Caco-2 (cell line): ENCODE measurements around the gene FGF14. TPM values are rescaled to one million over a fixed set of nuclear protein-coding genes. Genes with fewer than 3 reads are reported as not detected.

ENCODE experiments used
- BruUV-seq: library from RNA; stranded (reverse); fragments of 400-500 nt; replicated peaks from 2 replicates; lab custom pipeline; 2021; lab: Mats Ljungman, UMichigan
- CTCF ChIA-PET: fragments of 300-600 bp; sonication (Branson Sonifier 250); formaldehyde crosslinking; loops from one replicate; lab custom pipeline; 2022; ENCODE audit warnings: antibody characterized with exemption; lab: Charles Lee
- POLR2A ChIA-PET: fragments of 300-600 bp; sonication (Branson Sonifier 250); formaldehyde crosslinking; loops from one replicate; lab custom pipeline; 2022; ENCODE audit warnings: antibody characterized with exemption; lab: Charles Lee
- DNase-seq, 2 experiments: peaks; one replicate each; pipeline versions ENCODE4 v3.0.0 to v3.0.0-alpha.2; 2020 to 2022
- H3K27me3 ChIP-seq: replicated peaks from 2 replicates; pipeline ENCODE4 v1.6.0; 2011; ENCODE audit warnings: low read length; ENCODE audit not compliant: control insufficient read depth, insufficient read depth
- H3K36me3 ChIP-seq: 2 replicates; pipeline ENCODE4 v1.5.1; 2011; ENCODE audit warnings: low read length; ENCODE audit not compliant: control insufficient read depth, insufficient read depth
- H3K4me1 ChIP-seq: fragments of 250-450 bp; sonication (Bioruptor Pico); 2 replicates; pipeline ENCODE4 v1.5.1; 2020; ENCODE audit warnings: mild to moderate bottlenecking
- H3K4me3 ChIP-seq: 2 replicates; pipeline ENCODE4 v1.5.1; 2011; ENCODE audit warnings: low read depth, mild to moderate bottlenecking, control low read depth, low read length
- H3K9me3 ChIP-seq: fragments of 250-450 bp; sonication (Bioruptor Pico); 2 replicates; pipeline ENCODE4 v1.5.1; 2020; ENCODE audit warnings: mild to moderate bottlenecking, moderate library complexity
- H3K27ac Mint-ChIP-seq: one replicate; pipeline ENCODE4 v1.8.0; 2022; ENCODE audit warnings: mixed read lengths; ENCODE audit not compliant: unreplicated experiment
- H3K27me3 Mint-ChIP-seq: one replicate; pipeline ENCODE4 v1.8.0; 2022; ENCODE audit warnings: mixed read lengths; ENCODE audit not compliant: insufficient read depth, unreplicated experiment
- H3K36me3 Mint-ChIP-seq: one replicate; pipeline ENCODE4 v1.8.0; 2022; ENCODE audit warnings: mild to moderate bottlenecking, mixed read lengths; ENCODE audit not compliant: insufficient read depth, unreplicated experiment
- H3K4me1 Mint-ChIP-seq: one replicate; pipeline ENCODE4 v1.8.0; 2022; ENCODE audit warnings: low read depth, mixed read lengths; ENCODE audit not compliant: unreplicated experiment
- H3K4me3 Mint-ChIP-seq: one replicate; pipeline ENCODE4 v1.8.0; 2022; ENCODE audit warnings: mild to moderate bottlenecking, moderate library complexity, mixed read lengths; ENCODE audit not compliant: unreplicated experiment
- H3K9me3 Mint-ChIP-seq: one replicate; pipeline ENCODE4 v1.8.0; 2022; ENCODE audit warnings: mixed read lengths; ENCODE audit not compliant: unreplicated experiment
- CTCF ChIP-seq, 2 experiments: fragments of 200-600 bp in 1 of 2; IDR thresholded peaks; 1 replicate in 1 of 2; 2 replicates in 1 of 2; pipeline versions ENCODE4 v1.5.1 to v1.8.0; 2011 to 2022; ENCODE audit warnings: antibody characterized with exemption in 1 of 2, control low read depth in 1 of 2, inconsistent platforms in 1 of 2, low read depth in 1 of 2, low read length in 1 of 2, mild to moderate bottlenecking in 1 of 2, moderate library complexity in 1 of 2; ENCODE audit not compliant: insufficient read depth in 1 of 2, severe bottlenecking in 1 of 2, unreplicated experiment in 1 of 2
- intact Hi-C: fragments of 100-400 bp; cut with micrococcal nuclease; formaldehyde crosslinking; loops from one replicate; pipeline ENCODE4 v1.10.0; 2022; ENCODE audit not compliant: unreplicated experiment
- total RNA-seq: library from RNA; stranded (reverse); gene quantifications from 2 replicates; pipeline ENCODE4 v1.2.3, GENCODE V29; 2022

The FGF14 gene
- total RNA-seq, 1 experiment from 2014 or later: not detected

- H3K27ac Mint-ChIP-seq: no peak overlapping the region
- intact Hi-C loops: no loop called here
- H3K9me3 Mint-ChIP-seq: no peaks in the 10 kb centered on the region
- H3K4me3 Mint-ChIP-seq: no peak overlapping the region
- no peak for TF ChIP-seq CTCF (IDR thresholded peaks at IDR 0.05; ENCODE audit: insufficient read depth in 1 of 2, low read depth in 1 of 2, low read length in 1 of 2, severe bottlenecking in 1 of 2, unreplicated experiment in 1 of 2)
- CTCF ChIA-PET: no interaction called here
- no peaks in the 10 kb centered on the region for H3K27me3 ChIP-seq
- H3K4me3 ChIP-seq: no peak overlapping the region
- H3K36me3 Mint-ChIP-seq: no peaks in the 10 kb centered on the region
- BruUV-seq: no TSS peak
- H3K4me1 ChIP-seq: no peaks in the 10 kb centered on the region
- POLR2A ChIA-PET: no interaction called here
- no peaks in the 10 kb centered on the region for H3K36me3 ChIP-seq
- no peaks in the 10 kb centered on the region for H3K9me3 ChIP-seq
- DNase-seq: no peak
- H3K27me3 Mint-ChIP-seq: no peaks in the 10 kb centered on the region
- H3K4me1 Mint-ChIP-seq: no peaks in the 10 kb centered on the region
Observed at GRCh38 chr13:101718496-101718895, 683.4 kb downstream of the FGF14 start.

- POLR2A ChIA-PET: no interaction called here
- H3K9me3 Mint-ChIP-seq: no peaks in the 10 kb centered on the region
- H3K27me3 Mint-ChIP-seq: no peaks in the 10 kb centered on the region
- TF ChIP-seq CTCF (IDR thresholded peaks at IDR 0.05; ENCODE audit: insufficient read depth in 1 of 2, low read depth in 1 of 2, low read length in 1 of 2, severe bottlenecking in 1 of 2, unreplicated experiment in 1 of 2): no peak
- CTCF ChIA-PET: no interaction called here
- no peak for DNase-seq
- intact Hi-C loops: no loop called here
- H3K36me3 Mint-ChIP-seq: no peaks in the 10 kb centered on the region
- H3K4me1 Mint-ChIP-seq: no peaks in the 10 kb centered on the region
- Histone ChIP-seq H3K4me1 (no peaks in the 10 kb centered on the region), H3K9me3 (no peaks in the 10 kb centered on the region), H3K36me3 (no peaks in the 10 kb centered on the region), H3K27me3 (no peaks in the 10 kb centered on the region), H3K4me3 (no peak overlapping the region)
- no peak overlapping the region for H3K27ac Mint-ChIP-seq
- no TSS peak for BruUV-seq
- H3K4me3 Mint-ChIP-seq: no peak overlapping the region
Observed at GRCh38 chr13:101717353-101717752, 684.5 kb downstream of the FGF14 start.

GRCh38 chr13:101714195-101714594 lies 687.7 kb downstream of the FGF14 start:
- Mint-ChIP-seq H3K27ac (no peak overlapping the region), H3K4me3 (no peak overlapping the region), H3K9me3 (no peaks in the 10 kb centered on the region), H3K36me3 (no peaks in the 10 kb centered on the region), H3K4me1 (no peaks in the 10 kb centered on the region), H3K27me3 (no peaks in the 10 kb centered on the region)
- CTCF ChIA-PET: no interaction called here
- Histone ChIP-seq H3K27me3 (no peaks in the 10 kb centered on the region), H3K9me3 (no peaks in the 10 kb centered on the region), H3K36me3 (no peaks in the 10 kb centered on the region), H3K4me3 (no peak overlapping the region), H3K4me1 (no peaks in the 10 kb centered on the region)
- POLR2A ChIA-PET: no interaction called here
- intact Hi-C loops: no loop called here
- TF ChIP-seq CTCF (IDR thresholded peaks at IDR 0.05; ENCODE audit: insufficient read depth in 1 of 2, low read depth in 1 of 2, low read length in 1 of 2, severe bottlenecking in 1 of 2, unreplicated experiment in 1 of 2): no peak
- no peak for DNase-seq
- BruUV-seq: no TSS peak
